ENCODE data around the gene TC2N.

Gene TC2N

GRCh38 chr14:91889477-91890211 lies 22.3 kb upstream of the TC2N start:
- no peaks in the 10 kb centered on the region for H3K9me3 ChIP-seq (ENCODE audit: control insufficient read depth in 2 of 2, low read length in 2 of 2)
- no peak overlapping the region for H3K4me3 ChIP-seq (ENCODE audit: low read length in 2 of 2)
- H3K9ac ChIP-seq (ENCODE audit: low read length in 2 of 2): no peak overlapping the region
- no peak overlapping the region for H3K27ac ChIP-seq (ENCODE audit: low read length)
- H3K27me3 ChIP-seq (ENCODE audit: control insufficient read depth in 1 of 2, insufficient read depth in 2 of 2, low read length in 2 of 2): peaks cover 0 to 2% of the 10 kb centered on the region in 2 donors
- no peaks in the 10 kb centered on the region for H3K36me3 ChIP-seq (ENCODE audit: control insufficient read depth in 2 of 2, insufficient read depth in 2 of 2, low read length in 2 of 2)
- H3K4me1 ChIP-seq (ENCODE audit: control insufficient read depth, insufficient read depth, low read length): peaks cover 23% of the 10 kb centered on the region

GRCh38 chr14:91888641-91889476 lies 21.5 kb upstream of the TC2N start:
- Histone ChIP-seq H3K36me3 (ENCODE audit: control insufficient read depth in 2 of 2, insufficient read depth in 2 of 2, low read length in 2 of 2) (no peaks in the 10 kb centered on the region), H3K4me1 (ENCODE audit: control insufficient read depth, insufficient read depth, low read length) (peaks cover 23% of the 10 kb centered on the region), H3K27ac (ENCODE audit: low read length) (peak overlapping the region; percentile 24), H3K27me3 (ENCODE audit: control insufficient read depth in 1 of 2, insufficient read depth in 2 of 2, low read length in 2 of 2) (peaks cover 0 to 2% of the 10 kb centered on the region in 2 donors), H3K9me3 (ENCODE audit: control insufficient read depth in 2 of 2, low read length in 2 of 2) (no peaks in the 10 kb centered on the region), H3K9ac (ENCODE audit: low read length in 2 of 2) (no peak overlapping the region), H3K4me3 (ENCODE audit: low read length in 2 of 2) (no peak overlapping the region)

GRCh38 chr14:91886961-91887360 lies 19.6 kb upstream of the TC2N start:
- no peaks in the 10 kb centered on the region for H3K9me3 ChIP-seq (ENCODE audit: control insufficient read depth in 2 of 2, low read length in 2 of 2)
- H3K4me3 ChIP-seq (ENCODE audit: low read length in 2 of 2): no peak overlapping the region
- H3K27me3 ChIP-seq (ENCODE audit: control insufficient read depth in 1 of 2, insufficient read depth in 2 of 2, low read length in 2 of 2): no peaks in the 10 kb centered on the region
- no peak overlapping the region for H3K9ac ChIP-seq (ENCODE audit: low read length in 2 of 2)
- H3K36me3 ChIP-seq (ENCODE audit: control insufficient read depth in 2 of 2, insufficient read depth in 2 of 2, low read length in 2 of 2): no peaks in the 10 kb centered on the region
- H3K4me1 ChIP-seq (ENCODE audit: control insufficient read depth, insufficient read depth, low read length): peaks cover 25% of the 10 kb centered on the region
- no peak overlapping the region for H3K27ac ChIP-seq (ENCODE audit: low read length)

- Histone ChIP-seq H3K27me3 (ENCODE audit: control insufficient read depth in 1 of 2, insufficient read depth in 2 of 2, low read length in 2 of 2) (no peaks in the 10 kb centered on the region), H3K9ac (ENCODE audit: low read length in 2 of 2) (no peak overlapping the region), H3K36me3 (ENCODE audit: control insufficient read depth in 2 of 2, insufficient read depth in 2 of 2, low read length in 2 of 2) (no peaks in the 10 kb centered on the region), H3K4me3 (ENCODE audit: low read length in 2 of 2) (no peak overlapping the region), H3K27ac (ENCODE audit: low read length) (no peak overlapping the region), H3K9me3 (ENCODE audit: control insufficient read depth in 2 of 2, low read length in 2 of 2) (no peaks in the 10 kb centered on the region), H3K4me1 (ENCODE audit: control insufficient read depth, insufficient read depth, low read length) (peaks cover 25% of the 10 kb centered on the region)
Observed at GRCh38 chr14:91885839-91886238, 18.5 kb upstream of the TC2N start.

GRCh38 chr14:91885113-91885712 lies 17.9 kb upstream of the TC2N start:
- Histone ChIP-seq H3K4me3 (ENCODE audit: low read length in 2 of 2) (no peak overlapping the region), H3K27ac (ENCODE audit: low read length) (peak overlapping the region; percentile 24), H3K27me3 (ENCODE audit: control insufficient read depth in 1 of 2, insufficient read depth in 2 of 2, low read length in 2 of 2) (no peaks in the 10 kb centered on the region), H3K4me1 (ENCODE audit: control insufficient read depth, insufficient read depth, low read length) (peaks cover 25% of the 10 kb centered on the region), H3K36me3 (ENCODE audit: control insufficient read depth in 2 of 2, insufficient read depth in 2 of 2, low read length in 2 of 2) (no peaks in the 10 kb centered on the region), H3K9me3 (ENCODE audit: control insufficient read depth in 2 of 2, low read length in 2 of 2) (no peaks in the 10 kb centered on the region), H3K9ac (ENCODE audit: low read length in 2 of 2) (no peak overlapping the region)

GRCh38 chr14:91884664-91885063 lies 17.3 kb upstream of the TC2N start:
- Histone ChIP-seq H3K4me1 (ENCODE audit: control insufficient read depth, insufficient read depth, low read length) (peaks cover 20% of the 10 kb centered on the region), H3K4me3 (ENCODE audit: low read length in 2 of 2) (no peak overlapping the region), H3K36me3 (ENCODE audit: control insufficient read depth in 2 of 2, insufficient read depth in 2 of 2, low read length in 2 of 2) (no peaks in the 10 kb centered on the region), H3K9ac (ENCODE audit: low read length in 2 of 2) (no peak overlapping the region), H3K27me3 (ENCODE audit: control insufficient read depth in 1 of 2, insufficient read depth in 2 of 2, low read length in 2 of 2) (no peaks in the 10 kb centered on the region), H3K27ac (ENCODE audit: low read length) (peak overlapping the region; percentile 24), H3K9me3 (ENCODE audit: control insufficient read depth in 2 of 2, low read length in 2 of 2) (no peaks in the 10 kb centered on the region)

GRCh38 chr14:91883753-91884152 lies 16.4 kb upstream of the TC2N start:
- H3K27ac ChIP-seq (ENCODE audit: low read length): peak overlapping the region; percentile 24
- H3K27me3 ChIP-seq (ENCODE audit: control insufficient read depth in 1 of 2, insufficient read depth in 2 of 2, low read length in 2 of 2): peaks cover 0 to 2% of the 10 kb centered on the region in 2 donors
- no peaks in the 10 kb centered on the region for H3K9me3 ChIP-seq (ENCODE audit: control insufficient read depth in 2 of 2, low read length in 2 of 2)
- no peak overlapping the region for H3K9ac ChIP-seq (ENCODE audit: low read length in 2 of 2)
- no peak overlapping the region for H3K4me3 ChIP-seq (ENCODE audit: low read length in 2 of 2)
- H3K36me3 ChIP-seq (ENCODE audit: control insufficient read depth in 2 of 2, insufficient read depth in 2 of 2, low read length in 2 of 2): no peaks in the 10 kb centered on the region
- H3K4me1 ChIP-seq (ENCODE audit: control insufficient read depth, insufficient read depth, low read length): peaks cover 13% of the 10 kb centered on the region

GRCh38 chr14:91882776-91883175 lies 15.4 kb upstream of the TC2N start:
- H3K4me3 ChIP-seq (ENCODE audit: low read length in 2 of 2): no peak overlapping the region
- no peak overlapping the region for H3K9ac ChIP-seq (ENCODE audit: low read length in 2 of 2)
- H3K4me1 ChIP-seq (ENCODE audit: control insufficient read depth, insufficient read depth, low read length): peaks cover 13% of the 10 kb centered on the region
- H3K9me3 ChIP-seq (ENCODE audit: control insufficient read depth in 2 of 2, low read length in 2 of 2): no peaks in the 10 kb centered on the region
- no peak overlapping the region for H3K27ac ChIP-seq (ENCODE audit: low read length)
- no peaks in the 10 kb centered on the region for H3K36me3 ChIP-seq (ENCODE audit: control insufficient read depth in 2 of 2, insufficient read depth in 2 of 2, low read length in 2 of 2)
- H3K27me3 ChIP-seq (ENCODE audit: control insufficient read depth in 1 of 2, insufficient read depth in 2 of 2, low read length in 2 of 2): peaks cover 0 to 2% of the 10 kb centered on the region in 2 donors

- Histone ChIP-seq H3K27me3 (ENCODE audit: control insufficient read depth in 1 of 2, insufficient read depth in 2 of 2, low read length in 2 of 2) (peaks cover 0 to 2% of the 10 kb centered on the region in 2 donors), H3K36me3 (ENCODE audit: control insufficient read depth in 2 of 2, insufficient read depth in 2 of 2, low read length in 2 of 2) (no peaks in the 10 kb centered on the region), H3K9me3 (ENCODE audit: control insufficient read depth in 2 of 2, low read length in 2 of 2) (no peaks in the 10 kb centered on the region), H3K4me1 (ENCODE audit: control insufficient read depth, insufficient read depth, low read length) (peaks cover 13% of the 10 kb centered on the region), H3K9ac (ENCODE audit: low read length in 2 of 2) (no peak overlapping the region), H3K4me3 (ENCODE audit: low read length in 2 of 2) (no peak overlapping the region), H3K27ac (ENCODE audit: low read length) (no peak overlapping the region)
Observed at GRCh38 chr14:91882369-91882768, 15.0 kb upstream of the TC2N start.

GRCh38 chr14:91879196-91879595 lies 11.9 kb upstream of the TC2N start:
- no peaks in the 10 kb centered on the region for H3K9me3 ChIP-seq (ENCODE audit: control insufficient read depth in 2 of 2, low read length in 2 of 2)

More at GRCh38 chr14:91879196-91879595, 11.9 kb upstream of the TC2N start:
- H3K36me3 ChIP-seq (ENCODE audit: control insufficient read depth in 2 of 2, insufficient read depth in 2 of 2, low read length in 2 of 2): no peaks in the 10 kb centered on the region
- no peak overlapping the region for H3K9ac ChIP-seq (ENCODE audit: low read length in 2 of 2)
- peaks cover 0 to 2% of the 10 kb centered on the region in 2 donors for H3K27me3 ChIP-seq (ENCODE audit: control insufficient read depth in 1 of 2, insufficient read depth in 2 of 2, low read length in 2 of 2)
- H3K4me1 ChIP-seq (ENCODE audit: control insufficient read depth, insufficient read depth, low read length): peaks cover 9% of the 10 kb centered on the region
- no peak overlapping the region for H3K27ac ChIP-seq (ENCODE audit: low read length)
- no peak overlapping the region for H3K4me3 ChIP-seq (ENCODE audit: low read length in 2 of 2)

Data from stomach smooth muscle (tissue), 2 donors.